Activated CD4-positive, alpha-beta T cell treated with anti-CD3 and anti-CD28 coated beads for 36 hours (primary cell): ENCODE measurements around the gene REEP3. TPM values are rescaled to one million over a fixed set of nuclear protein-coding genes. Genes with fewer than 3 reads are reported as not detected.
"Not testable (repeated sequence)": the region's sequence is repeated elsewhere in the genome, so short reads cannot be mapped to it uniquely, and the experiment has no call there.

Experiments
- ATAC-seq: fragments of 200-7000 bp; cut with Tn5 transposase; one replicate; pipeline ENCODE4 v1.10.0; 2021; ENCODE audit warnings: mild to moderate bottlenecking, moderate library complexity
- CTCF ChIA-PET: fragments of 350-600 bp; sonication (Branson Sonifier 250); formaldehyde crosslinking; loops from one replicate; lab custom pipeline; 2021; ENCODE audit warnings: antibody characterized with exemption; lab: Charles Lee
- POLR2A ChIA-PET: fragments of 350-600 bp; sonication (Branson Sonifier 250); formaldehyde crosslinking; loops from one replicate; lab custom pipeline; 2021; ENCODE audit warnings: antibody characterized with exemption, inconsistent platforms; lab: Charles Lee
- DNase-seq: peaks from one replicate; pipeline ENCODE4 v3.0.0-alpha.2; 2020
- H3K27ac Mint-ChIP-seq: one replicate; pipeline ENCODE4 v1.8.0; 2021; ENCODE audit warnings: mixed read lengths
- H3K27me3 Mint-ChIP-seq: one replicate; pipeline ENCODE4 v1.8.0; 2021; ENCODE audit warnings: mixed read lengths
- H3K36me3 Mint-ChIP-seq: one replicate; pipeline ENCODE4 v1.8.0; 2021; ENCODE audit warnings: low read depth, mixed read lengths
- H3K4me1 Mint-ChIP-seq: one replicate; pipeline ENCODE4 v1.8.0; 2021; ENCODE audit warnings: mixed read lengths
- H3K4me3 Mint-ChIP-seq: one replicate; pipeline ENCODE4 v1.8.0; 2021; ENCODE audit warnings: mild to moderate bottlenecking, moderate library complexity, mixed read lengths
- H3K9me3 Mint-ChIP-seq: one replicate; pipeline ENCODE4 v1.8.0; 2021; ENCODE audit warnings: low read depth, mixed read lengths
- intact Hi-C, 2 experiments: fragments of 100-400 bp; cut with DNase I in 1 of 2; cut with micrococcal nuclease in 1 of 2; formaldehyde crosslinking; loops; one replicate each; pipeline versions ENCODE4 v1.14.2 to v1.15.1; 2022 to 2024; cut with DNase I, micrococcal nuclease
- total RNA-seq, 2 experiments: library from RNA; stranded (reverse); gene quantifications; one replicate each; pipeline ENCODE4 v1.2.3, GENCODE V29; 2021

The REEP3 gene
- total RNA-seq, 2 experiments from 2014 or later: 15.9 to 20.9 TPM

DNA sequence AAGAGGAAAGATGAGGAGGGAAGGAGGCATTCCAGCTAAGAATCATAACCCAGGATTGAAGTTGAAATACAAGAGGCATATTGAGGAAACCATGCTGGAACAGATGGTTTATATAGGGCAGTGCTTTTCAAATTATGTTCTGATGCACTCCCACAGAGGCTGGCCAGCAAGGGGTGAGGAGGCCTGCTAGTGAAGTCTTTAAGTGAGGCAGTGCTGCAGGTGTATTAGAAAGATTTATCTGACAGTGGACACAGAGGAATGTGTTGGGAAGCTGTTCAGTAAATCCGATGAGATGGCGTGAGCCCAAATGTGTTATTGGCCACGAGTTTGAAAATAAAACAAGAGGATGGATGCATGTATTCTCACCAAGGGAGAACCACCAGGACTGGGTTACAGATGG is 28.6 kb downstream of the REEP3 start:
- peaks cover 22% of the 10 kb centered on the region for H3K4me1 Mint-ChIP-seq
- H3K27ac Mint-ChIP-seq: no peak overlapping the region
- H3K36me3 Mint-ChIP-seq: no peaks in the 10 kb centered on the region
- DNase-seq (no peak), ATAC-seq (no peak)
- no peaks in the 10 kb centered on the region for H3K27me3 Mint-ChIP-seq
- intact Hi-C loops: no loop called here
- ChIA-PET CTCF (interaction anchor here (0.7 to 1.7 kb wide), 3 partner anchors 9 to 112 kb away, joined by 3 to 4 read pairs (median 3); no protein-coding TSS in a partner anchor), POLR2A (no interaction called here)
- no peak overlapping the region for H3K4me3 Mint-ChIP-seq
- H3K9me3 Mint-ChIP-seq: no peaks in the 10 kb centered on the region

DNA sequence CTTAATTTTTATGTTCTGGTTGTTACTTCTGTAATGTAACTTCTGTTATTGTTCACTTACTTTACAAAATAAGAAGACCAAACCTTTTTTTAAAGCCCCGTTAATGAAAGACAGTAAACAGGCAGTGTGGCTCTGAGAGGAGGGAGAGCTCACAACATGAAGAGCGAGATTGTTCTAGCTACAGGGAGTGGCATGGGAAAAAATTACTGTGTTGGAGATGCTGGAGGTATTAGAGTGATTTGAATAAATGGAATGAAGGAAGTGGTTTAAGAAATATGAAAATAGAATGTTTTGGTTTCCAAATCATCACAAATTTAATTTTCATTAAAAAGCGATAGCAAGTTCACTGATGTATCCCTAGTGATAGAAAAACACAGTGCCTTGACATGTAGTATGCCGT is 31.8 kb downstream of the REEP3 start:
- ATAC-seq (no peak), DNase-seq (no peak)
- ChIA-PET CTCF (no interaction called here), POLR2A (no interaction called here)
- intact Hi-C loops: no loop called here
- no peaks in the 10 kb centered on the region for H3K27me3 Mint-ChIP-seq
- no peaks in the 10 kb centered on the region for H3K9me3 Mint-ChIP-seq
- H3K27ac Mint-ChIP-seq: no peak overlapping the region
- H3K36me3 Mint-ChIP-seq: peaks cover 3% of the 10 kb centered on the region
- H3K4me1 Mint-ChIP-seq: peaks cover 31% of the 10 kb centered on the region
- no peak overlapping the region for H3K4me3 Mint-ChIP-seq

DNA sequence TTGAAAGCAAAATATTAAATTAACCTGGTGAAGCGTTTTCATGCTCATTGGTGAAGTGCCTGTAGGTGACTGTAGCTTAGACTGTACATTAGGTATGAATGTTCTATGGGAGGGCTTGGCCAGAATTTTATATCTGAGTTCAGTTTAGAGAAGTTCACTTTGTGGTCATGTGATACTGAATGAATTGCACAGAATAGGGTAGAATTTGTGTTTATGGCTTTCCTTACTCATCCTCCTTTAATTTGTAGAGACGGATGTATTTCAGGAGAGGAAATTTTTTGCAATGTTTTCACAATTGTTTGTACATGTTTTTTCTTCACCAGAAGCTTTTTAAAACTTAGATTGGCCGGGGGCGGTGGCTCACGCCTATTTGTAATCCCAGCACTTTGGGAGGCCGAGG is 32.3 kb downstream of the REEP3 start:
- Mint-ChIP-seq H3K27me3 (no peaks in the 10 kb centered on the region), H3K9me3 (no peaks in the 10 kb centered on the region), H3K36me3 (peaks cover 3% of the 10 kb centered on the region), H3K4me1 (peaks cover 31% of the 10 kb centered on the region), H3K27ac (no peak overlapping the region), H3K4me3 (no peak overlapping the region)
- no peak for DNase-seq
- ChIA-PET POLR2A (interaction anchor here (0.7 kb wide), 1 partner anchor 285 kb away, joined by 3 read pairs; no protein-coding TSS in a partner anchor), CTCF (no interaction called here)
- ATAC-seq: no peak
- intact Hi-C loops: no loop called here

GRCh38 chr10:63554657-63555056 is 33.5 kb downstream of the REEP3 start:
- POLR2A ChIA-PET: interaction anchor here (0.6 kb wide), 1 partner anchor 437 kb away, joined by 3 read pairs; no protein-coding TSS in a partner anchor
- Mint-ChIP-seq H3K4me3 (no peak overlapping the region), H3K36me3 (peaks cover 3% of the 10 kb centered on the region), H3K27me3 (no peaks in the 10 kb centered on the region), H3K9me3 (no peaks in the 10 kb centered on the region), H3K4me1 (peaks cover 31% of the 10 kb centered on the region), H3K27ac (peak overlapping the region; percentile 52)
- DNase-seq (peak; percentile 28), ATAC-seq (peak; percentile 57)
- intact Hi-C loops: no loop called here
- CTCF ChIA-PET: interaction anchor here (0.9 kb wide), 1 partner anchor 9 kb away, joined by 5 read pairs; no protein-coding TSS in a partner anchor

DNA sequence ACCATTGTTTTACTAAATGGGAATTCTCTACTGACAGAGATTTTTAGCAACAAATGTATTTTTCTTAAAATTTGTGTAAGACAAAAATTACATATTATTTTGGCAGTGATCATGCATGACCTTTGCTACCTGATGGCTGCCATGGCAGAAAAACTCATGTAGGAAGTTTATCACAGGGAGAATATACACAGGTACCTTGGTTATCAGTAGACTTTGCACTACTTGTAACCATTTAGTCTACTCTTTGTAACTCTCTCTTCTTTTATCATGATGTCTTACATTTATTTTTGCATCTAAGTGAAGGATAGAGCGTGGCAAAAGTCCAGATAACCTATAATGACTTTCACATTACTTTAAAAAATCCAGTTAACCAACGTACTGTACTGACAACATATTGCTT is 34.1 kb downstream of the REEP3 start:
- intact Hi-C loops: no loop called here
- DNase-seq (no peak), ATAC-seq (no peak)
- ChIA-PET POLR2A (interaction anchor here (0.6 kb wide), 1 partner anchor 438 kb away, joined by 3 read pairs; no protein-coding TSS in a partner anchor), CTCF (interaction anchor here (0.9 kb wide), 1 partner anchor 9 kb away, joined by 5 read pairs; no protein-coding TSS in a partner anchor)
- no peaks in the 10 kb centered on the region for H3K9me3 Mint-ChIP-seq
- peaks cover 3% of the 10 kb centered on the region for H3K36me3 Mint-ChIP-seq
- H3K4me1 Mint-ChIP-seq: peaks cover 31% of the 10 kb centered on the region
- no peak overlapping the region for H3K4me3 Mint-ChIP-seq
- H3K27me3 Mint-ChIP-seq: no peaks in the 10 kb centered on the region
- no peak overlapping the region for H3K27ac Mint-ChIP-seq

GRCh38 chr10:63558132-63558784 is 37.1 kb downstream of the REEP3 start:
- POLR2A ChIA-PET: no interaction called here
- peaks cover 3% of the 10 kb centered on the region for H3K36me3 Mint-ChIP-seq
- intact Hi-C loops: no loop called here
- CTCF ChIA-PET: interaction anchor here (0.6 to 1.4 kb wide), 5 partner anchors 18 to 472 kb away, joined by 3 to 6 read pairs (median 3); partner anchors contain the start of gene JMJD1C
- DNase-seq: no peak
- H3K27ac Mint-ChIP-seq: no peak overlapping the region
- H3K4me3 Mint-ChIP-seq: no peak overlapping the region
- ATAC-seq: no peak
- H3K4me1 Mint-ChIP-seq: peaks cover 24% of the 10 kb centered on the region
- H3K27me3 Mint-ChIP-seq: no peaks in the 10 kb centered on the region
- H3K9me3 Mint-ChIP-seq: no peaks in the 10 kb centered on the region

- POLR2A ChIA-PET: no interaction called here
- H3K9me3 Mint-ChIP-seq: no peaks in the 10 kb centered on the region
- peaks cover 10% of the 10 kb centered on the region for H3K4me1 Mint-ChIP-seq
- H3K36me3 Mint-ChIP-seq: peaks cover 3% of the 10 kb centered on the region
- no peak overlapping the region for H3K27ac Mint-ChIP-seq
- no peak overlapping the region for H3K4me3 Mint-ChIP-seq
- DNase-seq: no peak
- intact Hi-C loops: no loop called here
- no peak for ATAC-seq
- H3K27me3 Mint-ChIP-seq: no peaks in the 10 kb centered on the region
- CTCF ChIA-PET: interaction anchor here (1.2 kb wide), 1 partner anchor 18 kb away, joined by 3 read pairs; no protein-coding TSS in a partner anchor
Measured at GRCh38 chr10:63561341-63561740, 40.1 kb downstream of the REEP3 start.

DNA sequence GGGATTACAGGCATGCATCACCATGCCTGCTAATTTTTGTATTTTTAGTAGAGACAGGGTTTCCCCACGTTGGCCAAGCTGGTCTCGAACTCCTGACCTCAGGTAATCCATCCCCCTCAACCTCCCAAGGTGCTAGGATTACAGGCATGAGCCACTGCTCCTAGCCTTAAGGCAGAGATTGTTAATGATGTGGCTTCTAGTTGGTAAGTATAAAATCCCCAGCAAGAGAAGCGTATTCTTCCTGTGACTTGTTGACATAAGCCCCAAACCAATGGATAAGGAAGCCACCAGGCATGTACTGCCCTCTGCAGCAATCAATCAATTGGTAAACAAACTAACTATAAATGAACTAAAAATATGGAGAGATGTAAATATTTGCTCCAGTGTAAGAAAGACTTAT is 41.2 kb downstream of the REEP3 start:
- Mint-ChIP-seq H3K36me3 (no peaks in the 10 kb centered on the region), H3K4me1 (peaks cover 10% of the 10 kb centered on the region), H3K9me3 (no peaks in the 10 kb centered on the region), H3K27me3 (no peaks in the 10 kb centered on the region), H3K27ac (no peak overlapping the region), H3K4me3 (no peak overlapping the region)
- no peak for ATAC-seq
- POLR2A ChIA-PET: no interaction called here
- CTCF ChIA-PET: interaction anchor here (0.6 to 1.2 kb wide), 2 partner anchors 17 to 143 kb away, joined by 3 to 4 read pairs; no protein-coding TSS in a partner anchor
- no peak for DNase-seq
- intact Hi-C loops: no loop called here

DNA sequence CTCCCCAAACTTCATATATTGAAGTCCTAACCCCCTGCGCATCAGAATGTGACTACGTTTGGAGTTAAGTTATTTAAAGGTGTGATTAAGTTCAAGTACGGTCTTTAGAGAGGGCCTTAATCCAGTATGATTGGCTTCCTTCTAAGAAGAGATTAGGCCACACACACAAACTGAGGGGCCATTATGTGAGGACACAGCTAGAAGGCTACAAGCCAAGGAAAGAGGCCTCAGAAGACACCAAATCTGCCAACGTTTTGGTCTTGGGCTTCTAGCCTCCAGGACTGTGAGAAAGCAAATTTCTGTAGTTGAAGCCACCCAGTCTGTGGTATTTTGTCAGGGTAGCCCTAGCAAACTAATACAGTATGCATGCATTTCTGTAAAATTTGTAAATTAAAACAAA is 41.7 kb downstream of the REEP3 start:
- Mint-ChIP-seq H3K4me1 (peaks cover 10% of the 10 kb centered on the region), H3K27me3 (no peaks in the 10 kb centered on the region), H3K36me3 (peaks cover 2% of the 10 kb centered on the region), H3K27ac (no peak overlapping the region), H3K4me3 (no peak overlapping the region), H3K9me3 (no peaks in the 10 kb centered on the region)
- intact Hi-C loops: no loop called here
- DNase-seq: no peak
- no peak for ATAC-seq
- POLR2A ChIA-PET: no interaction called here
- CTCF ChIA-PET: no interaction called here

- intact Hi-C loops: no loop called here
- Mint-ChIP-seq H3K36me3 (peaks cover 2% of the 10 kb centered on the region), H3K4me3 (no peak overlapping the region), H3K9me3 (no peaks in the 10 kb centered on the region), H3K27ac (no peak overlapping the region), H3K4me1 (peaks cover 10% of the 10 kb centered on the region), H3K27me3 (no peaks in the 10 kb centered on the region)
- no peak for ATAC-seq
- ChIA-PET POLR2A (no interaction called here), CTCF (interaction anchor here (1.3 kb wide), 1 partner anchor 9 kb away, joined by 5 read pairs; no protein-coding TSS in a partner anchor)
- DNase-seq: no peak
Measured at GRCh38 chr10:63563623-63564022, 42.4 kb downstream of the REEP3 start.

DNA sequence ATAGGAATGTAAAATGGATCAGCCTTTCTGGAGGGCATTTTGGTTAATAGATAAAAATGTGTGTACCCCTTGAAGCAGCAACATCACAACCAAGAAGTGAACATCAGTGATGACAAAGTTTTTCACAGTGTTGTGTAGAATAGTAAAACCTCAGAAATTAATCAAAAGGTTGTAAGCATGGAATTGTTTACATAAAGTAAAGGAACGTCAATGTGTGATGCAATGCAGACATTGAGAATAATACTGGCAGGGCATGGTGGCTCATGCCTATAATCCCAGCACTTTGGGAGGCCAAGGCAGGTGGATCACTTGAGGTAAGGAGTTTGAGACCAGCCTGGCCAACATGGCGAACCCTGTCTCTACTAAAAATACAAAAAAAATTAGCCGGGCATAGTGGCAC is 43.5 kb downstream of the REEP3 start:
- H3K4me1 Mint-ChIP-seq, H3K9me3 Mint-ChIP-seq, POLR2A ChIA-PET, DNase-seq, H3K27me3 Mint-ChIP-seq, H3K27ac Mint-ChIP-seq, ATAC-seq, intact Hi-C loops, H3K4me3 Mint-ChIP-seq, H3K36me3 Mint-ChIP-seq: not testable (repeated sequence)
- CTCF ChIA-PET: interaction anchor here (1.3 kb wide), 1 partner anchor 10 kb away, joined by 5 read pairs; no protein-coding TSS in a partner anchor
